Caco-2 (cell line): ENCODE results near the gene RBPJ. TPM values are rescaled to one million over a fixed set of nuclear protein-coding genes. Genes with fewer than 3 reads are reported as not detected.

Source experiments
- BruUV-seq: library from RNA; stranded (reverse); fragments of 400-500 nt; replicated peaks from 2 replicates; lab custom pipeline; 2021; lab: Mats Ljungman, UMichigan
- CTCF ChIA-PET: fragments of 300-600 bp; sonication (Branson Sonifier 250); formaldehyde crosslinking; loops from one replicate; lab custom pipeline; 2022; ENCODE audit warnings: antibody characterized with exemption; lab: Charles Lee
- POLR2A ChIA-PET: fragments of 300-600 bp; sonication (Branson Sonifier 250); formaldehyde crosslinking; loops from one replicate; lab custom pipeline; 2022; ENCODE audit warnings: antibody characterized with exemption; lab: Charles Lee
- DNase-seq, 2 experiments: peaks; one replicate each; pipeline versions ENCODE4 v3.0.0 to v3.0.0-alpha.2; 2020 to 2022
- H3K27me3 ChIP-seq: replicated peaks from 2 replicates; pipeline ENCODE4 v1.6.0; 2011; ENCODE audit warnings: low read length; ENCODE audit not compliant: control insufficient read depth, insufficient read depth
- H3K36me3 ChIP-seq: 2 replicates; pipeline ENCODE4 v1.5.1; 2011; ENCODE audit warnings: low read length; ENCODE audit not compliant: control insufficient read depth, insufficient read depth
- H3K4me1 ChIP-seq: fragments of 250-450 bp; sonication (Bioruptor Pico); 2 replicates; pipeline ENCODE4 v1.5.1; 2020; ENCODE audit warnings: mild to moderate bottlenecking
- H3K4me3 ChIP-seq: 2 replicates; pipeline ENCODE4 v1.5.1; 2011; ENCODE audit warnings: low read depth, mild to moderate bottlenecking, control low read depth, low read length
- H3K9me3 ChIP-seq: fragments of 250-450 bp; sonication (Bioruptor Pico); 2 replicates; pipeline ENCODE4 v1.5.1; 2020; ENCODE audit warnings: mild to moderate bottlenecking, moderate library complexity
- H3K27ac Mint-ChIP-seq: one replicate; pipeline ENCODE4 v1.8.0; 2022; ENCODE audit warnings: mixed read lengths; ENCODE audit not compliant: unreplicated experiment
- H3K27me3 Mint-ChIP-seq: one replicate; pipeline ENCODE4 v1.8.0; 2022; ENCODE audit warnings: mixed read lengths; ENCODE audit not compliant: insufficient read depth, unreplicated experiment
- H3K36me3 Mint-ChIP-seq: one replicate; pipeline ENCODE4 v1.8.0; 2022; ENCODE audit warnings: mild to moderate bottlenecking, mixed read lengths; ENCODE audit not compliant: insufficient read depth, unreplicated experiment
- H3K4me1 Mint-ChIP-seq: one replicate; pipeline ENCODE4 v1.8.0; 2022; ENCODE audit warnings: low read depth, mixed read lengths; ENCODE audit not compliant: unreplicated experiment
- H3K4me3 Mint-ChIP-seq: one replicate; pipeline ENCODE4 v1.8.0; 2022; ENCODE audit warnings: mild to moderate bottlenecking, moderate library complexity, mixed read lengths; ENCODE audit not compliant: unreplicated experiment
- H3K9me3 Mint-ChIP-seq: one replicate; pipeline ENCODE4 v1.8.0; 2022; ENCODE audit warnings: mixed read lengths; ENCODE audit not compliant: unreplicated experiment
- CTCF ChIP-seq, 2 experiments: fragments of 200-600 bp in 1 of 2; IDR thresholded peaks; 1 replicate in 1 of 2; 2 replicates in 1 of 2; pipeline versions ENCODE4 v1.5.1 to v1.8.0; 2011 to 2022; ENCODE audit warnings: antibody characterized with exemption in 1 of 2, control low read depth in 1 of 2, inconsistent platforms in 1 of 2, low read depth in 1 of 2, low read length in 1 of 2, mild to moderate bottlenecking in 1 of 2, moderate library complexity in 1 of 2; ENCODE audit not compliant: insufficient read depth in 1 of 2, severe bottlenecking in 1 of 2, unreplicated experiment in 1 of 2
- intact Hi-C: fragments of 100-400 bp; cut with micrococcal nuclease; formaldehyde crosslinking; loops from one replicate; pipeline ENCODE4 v1.10.0; 2022; ENCODE audit not compliant: unreplicated experiment
- total RNA-seq: library from RNA; stranded (reverse); gene quantifications from 2 replicates; pipeline ENCODE4 v1.2.3, GENCODE V29; 2022

RBPJ gene
- total RNA-seq, 1 experiment from 2014 or later: 38.8 TPM

GRCh38 chr4:26372076-26372475, 51.3 kb downstream of the RBPJ start:
- Histone ChIP-seq H3K36me3 (no peaks in the 10 kb centered on the region), H3K4me3 (no peak overlapping the region), H3K4me1 (peaks cover 29% of the 10 kb centered on the region), H3K27me3 (no peaks in the 10 kb centered on the region), H3K9me3 (no peaks in the 10 kb centered on the region)
- Mint-ChIP-seq H3K27me3 (no peaks in the 10 kb centered on the region), H3K36me3 (peaks cover 6% of the 10 kb centered on the region), H3K4me3 (peak overlapping the region; percentile 23), H3K4me1 (peaks cover 26% of the 10 kb centered on the region), H3K27ac (peak overlapping the region; percentile 4), H3K9me3 (no peaks in the 10 kb centered on the region)
- intact Hi-C loops: loop anchor here (5.0 kb wide), 1 partner anchor 40 kb away; no protein-coding TSS in a partner anchor
- no peak for DNase-seq
- BruUV-seq: no TSS peak
- no peak for TF ChIP-seq CTCF (IDR thresholded peaks at IDR 0.05; ENCODE audit: insufficient read depth in 1 of 2, low read depth in 1 of 2, low read length in 1 of 2, severe bottlenecking in 1 of 2, unreplicated experiment in 1 of 2)
- POLR2A ChIA-PET: no interaction called here
- CTCF ChIA-PET: interaction anchor here (1.4 kb wide), 1 partner anchor 32 kb away, joined by 4 read pairs; no protein-coding TSS in a partner anchor

GRCh38 chr4:26372525-26373172, 51.8 kb downstream of the RBPJ start:
- Histone ChIP-seq H3K27me3 (no peaks in the 10 kb centered on the region), H3K4me1 (peaks cover 29% of the 10 kb centered on the region), H3K4me3 (no peak overlapping the region), H3K36me3 (no peaks in the 10 kb centered on the region), H3K9me3 (no peaks in the 10 kb centered on the region)
- intact Hi-C loops: loop anchor here (5.0 kb wide), 1 partner anchor 40 kb away; no protein-coding TSS in a partner anchor
- peak; percentile 57 to 67 for DNase-seq
- Mint-ChIP-seq H3K4me1 (peaks cover 26% of the 10 kb centered on the region), H3K36me3 (peaks cover 6% of the 10 kb centered on the region), H3K27ac (peak overlapping the region; percentile 4), H3K4me3 (peak overlapping the region; percentile 23), H3K9me3 (no peaks in the 10 kb centered on the region), H3K27me3 (no peaks in the 10 kb centered on the region)
- no TSS peak for BruUV-seq
- POLR2A ChIA-PET: no interaction called here
- CTCF ChIA-PET: interaction anchor here (0.6 to 1.4 kb wide), 6 partner anchors 13 to 359 kb away, joined by 3 to 4 read pairs (median 4); no protein-coding TSS in a partner anchor
- TF ChIP-seq CTCF (IDR thresholded peaks at IDR 0.05; ENCODE audit: insufficient read depth in 1 of 2, low read depth in 1 of 2, low read length in 1 of 2, severe bottlenecking in 1 of 2, unreplicated experiment in 1 of 2): no peak

GRCh38 chr4:26375551-26375950, 54.7 kb downstream of the RBPJ start:
- peaks cover 6% of the 10 kb centered on the region for H3K36me3 Mint-ChIP-seq
- no peaks in the 10 kb centered on the region for H3K27me3 Mint-ChIP-seq
- BruUV-seq: no TSS peak
- Histone ChIP-seq H3K4me1 (peaks cover 15% of the 10 kb centered on the region), H3K9me3 (no peaks in the 10 kb centered on the region), H3K36me3 (no peaks in the 10 kb centered on the region), H3K4me3 (no peak overlapping the region), H3K27me3 (no peaks in the 10 kb centered on the region)
- TF ChIP-seq CTCF (IDR thresholded peaks at IDR 0.05; ENCODE audit: insufficient read depth in 1 of 2, low read depth in 1 of 2, low read length in 1 of 2, severe bottlenecking in 1 of 2, unreplicated experiment in 1 of 2): no peak
- H3K4me1 Mint-ChIP-seq: peaks cover 11% of the 10 kb centered on the region
- DNase-seq: no peak
- H3K9me3 Mint-ChIP-seq: no peaks in the 10 kb centered on the region
- intact Hi-C loops: no loop called here
- ChIA-PET POLR2A (no interaction called here), CTCF (no interaction called here)
- no peak overlapping the region for H3K4me3 Mint-ChIP-seq
- no peak overlapping the region for H3K27ac Mint-ChIP-seq
